DOHH2 (cell line): ENCODE data around the gene SCFD2.
"Not testable (repeated sequence)": the region's sequence is repeated elsewhere in the genome, so short reads cannot be mapped to it uniquely, and the experiment has no call there.

Experiments
- EZH2phosphoT487 ChIP-seq: fragments of 200-600 bp; sonication (generic); IDR thresholded peaks from 2 replicates; pipeline ENCODE4 v1.6.1; 2017; ENCODE audit warnings: borderline replicate concordance, mild to moderate bottlenecking, antibody characterized with exemption, low read length, moderate library complexity, mixed read lengths
- TF ChIP-seq, protein P1 (sequence below): fragments of 200-600 bp; sonication (generic); IDR thresholded peaks from one replicate; pipeline ENCODE4 v1.5.1; 2014; ENCODE audit warnings: antibody characterized with exemption, mild to moderate bottlenecking, low read depth, low read length; ENCODE audit not compliant: poor library complexity, severe bottlenecking

DNA sequence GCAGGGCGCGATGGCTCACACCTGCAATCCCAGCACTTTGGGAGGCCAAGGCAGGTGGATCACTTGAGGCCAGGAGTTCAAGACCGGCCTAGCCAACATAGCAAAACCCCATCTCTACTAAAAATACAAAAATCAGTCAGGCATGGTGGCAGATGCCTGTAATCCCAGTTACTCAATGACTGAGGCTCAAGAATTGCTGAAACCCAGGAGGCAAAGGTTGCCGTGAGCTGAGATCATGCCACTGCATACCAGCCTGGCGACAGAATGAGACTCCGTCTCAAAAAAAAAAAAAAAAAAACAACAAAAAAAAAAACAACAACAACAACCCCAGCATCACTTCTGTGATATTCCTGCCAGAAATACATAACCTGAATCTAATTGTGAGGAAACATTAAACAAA is 30.9 kb downstream of the SCFD2 start:
- TF ChIP-seq, protein P1, sequence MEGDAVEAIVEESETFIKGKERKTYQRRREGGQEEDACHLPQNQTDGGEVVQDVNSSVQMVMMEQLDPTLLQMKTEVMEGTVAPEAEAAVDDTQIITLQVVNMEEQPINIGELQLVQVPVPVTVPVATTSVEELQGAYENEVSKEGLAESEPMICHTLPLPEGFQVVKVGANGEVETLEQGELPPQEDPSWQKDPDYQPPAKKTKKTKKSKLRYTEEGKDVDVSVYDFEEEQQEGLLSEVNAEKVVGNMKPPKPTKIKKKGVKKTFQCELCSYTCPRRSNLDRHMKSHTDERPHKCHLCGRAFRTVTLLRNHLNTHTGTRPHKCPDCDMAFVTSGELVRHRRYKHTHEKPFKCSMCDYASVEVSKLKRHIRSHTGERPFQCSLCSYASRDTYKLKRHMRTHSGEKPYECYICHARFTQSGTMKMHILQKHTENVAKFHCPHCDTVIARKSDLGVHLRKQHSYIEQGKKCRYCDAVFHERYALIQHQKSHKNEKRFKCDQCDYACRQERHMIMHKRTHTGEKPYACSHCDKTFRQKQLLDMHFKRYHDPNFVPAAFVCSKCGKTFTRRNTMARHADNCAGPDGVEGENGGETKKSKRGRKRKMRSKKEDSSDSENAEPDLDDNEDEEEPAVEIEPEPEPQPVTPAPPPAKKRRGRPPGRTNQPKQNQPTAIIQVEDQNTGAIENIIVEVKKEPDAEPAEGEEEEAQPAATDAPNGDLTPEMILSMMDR: not testable (repeated sequence)
- not testable (repeated sequence) for TF ChIP-seq EZH2phosphoT487
